Measurements from ENCODE around the gene NKIRAS2.

NKIRAS2 gene

DNA sequence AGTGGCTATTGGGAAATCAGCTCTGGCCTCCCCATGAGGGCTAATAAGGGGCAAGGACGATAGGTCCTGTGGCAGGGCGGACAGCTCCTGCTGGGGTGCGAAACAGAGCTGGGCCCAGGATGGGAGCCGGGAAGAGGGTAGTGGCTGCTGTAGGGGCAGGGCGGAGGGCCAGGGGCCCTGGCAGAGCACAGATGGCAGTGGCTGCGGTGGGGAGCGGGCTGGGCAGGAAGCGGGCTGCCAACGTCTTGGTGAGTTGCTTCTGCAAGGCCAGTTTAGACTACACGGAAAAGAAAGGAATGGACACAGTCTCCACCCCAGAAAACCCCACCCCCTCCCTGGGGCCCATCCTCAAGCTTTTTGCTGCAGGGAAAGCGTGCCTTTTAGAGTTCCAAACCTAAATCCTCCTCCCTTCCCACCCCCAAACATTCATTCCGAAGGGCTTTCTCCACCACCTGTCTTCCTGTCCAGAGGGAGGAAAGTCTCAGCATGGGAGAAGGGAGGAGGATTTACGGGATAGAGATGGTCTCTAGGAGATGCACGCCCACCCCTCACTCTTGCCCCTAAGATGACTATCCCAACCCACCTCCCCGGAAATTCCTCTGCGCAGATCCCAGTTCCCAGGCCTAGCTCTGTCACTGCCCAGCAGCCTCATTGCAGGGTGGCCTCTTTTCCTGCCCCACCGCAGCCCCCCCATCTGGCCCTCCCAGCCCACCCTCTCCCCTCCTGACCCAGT lies 7.1 kb downstream of the NKIRAS2 start:
- DNase-seq (ENCODE audit: low spot score) = no peak

- DNase-seq (ENCODE audit: low spot score) = no peak
These were observed 7.7 kb downstream of the NKIRAS2 start for GRCh38 chr17:42027590-42027889.

DNA sequence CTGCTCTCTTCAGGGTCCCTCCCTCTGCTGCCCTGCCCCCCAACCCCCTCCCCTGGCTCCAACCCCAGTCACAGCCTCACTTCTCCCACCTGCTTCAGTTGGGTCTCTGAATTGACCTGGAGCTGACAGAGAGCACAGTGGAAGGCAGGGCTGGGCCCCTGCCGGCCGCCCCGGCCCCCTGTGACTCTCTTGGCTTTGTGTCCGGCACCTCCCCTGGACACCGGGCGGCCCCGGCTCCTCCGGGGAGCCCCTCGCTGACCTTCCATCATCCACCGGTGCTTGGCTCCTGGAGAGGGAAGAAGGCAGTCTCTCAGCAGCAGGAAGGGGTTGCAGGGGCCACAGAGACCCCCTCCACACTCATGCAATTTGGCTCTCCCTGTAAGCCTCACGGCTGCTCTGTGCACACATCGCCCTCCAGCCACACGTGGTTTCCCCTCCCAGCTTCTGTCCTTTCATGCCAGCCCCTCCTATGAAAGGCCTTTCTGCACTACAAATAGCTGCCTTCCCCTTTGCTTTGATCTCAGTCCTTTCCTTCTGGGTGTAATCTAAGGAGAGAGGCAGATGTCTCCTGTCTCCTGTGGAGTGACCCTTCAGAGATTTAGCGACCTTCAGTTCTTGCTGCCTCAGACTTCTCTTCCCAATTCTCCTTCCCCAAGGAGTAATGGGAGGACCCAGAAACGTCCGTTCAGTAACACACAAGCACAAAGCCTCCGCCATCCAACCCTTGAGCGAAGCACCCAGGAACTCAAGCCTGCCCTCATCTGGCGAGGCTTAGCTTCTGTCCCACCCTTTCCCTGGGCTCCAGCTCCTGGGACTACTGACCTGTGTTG lies 8.3 kb downstream of the NKIRAS2 start:
- DNase-seq (ENCODE audit: low spot score) = no peak

DNA sequence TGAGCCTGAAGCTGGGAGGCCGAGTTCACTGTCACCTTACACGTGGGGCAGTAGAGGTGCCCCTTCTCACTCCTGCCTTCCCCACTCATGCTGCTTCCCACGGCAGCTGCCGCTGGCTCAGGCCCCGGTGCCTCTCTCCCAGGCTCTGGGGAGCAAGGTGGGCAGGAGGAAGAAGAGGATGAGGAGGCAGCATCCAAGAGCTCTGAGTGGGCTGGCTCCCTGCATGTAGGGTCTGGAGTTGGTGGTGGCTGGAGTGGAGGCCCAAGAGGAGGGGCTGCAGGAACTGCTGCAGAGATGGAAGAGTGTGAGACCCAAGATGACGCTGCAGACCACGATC lies 8.9 kb downstream of the NKIRAS2 start:
- no peak for DNase-seq (ENCODE audit: low spot score)

- no peak for DNase-seq (ENCODE audit: low spot score)
These were observed 11.7 kb downstream of the NKIRAS2 start for GRCh38 chr17:42031584-42031983.

- no peak for DNase-seq (ENCODE audit: low spot score)
These were observed 14.2 kb downstream of the NKIRAS2 start for GRCh38 chr17:42034059-42034458.

DNA sequence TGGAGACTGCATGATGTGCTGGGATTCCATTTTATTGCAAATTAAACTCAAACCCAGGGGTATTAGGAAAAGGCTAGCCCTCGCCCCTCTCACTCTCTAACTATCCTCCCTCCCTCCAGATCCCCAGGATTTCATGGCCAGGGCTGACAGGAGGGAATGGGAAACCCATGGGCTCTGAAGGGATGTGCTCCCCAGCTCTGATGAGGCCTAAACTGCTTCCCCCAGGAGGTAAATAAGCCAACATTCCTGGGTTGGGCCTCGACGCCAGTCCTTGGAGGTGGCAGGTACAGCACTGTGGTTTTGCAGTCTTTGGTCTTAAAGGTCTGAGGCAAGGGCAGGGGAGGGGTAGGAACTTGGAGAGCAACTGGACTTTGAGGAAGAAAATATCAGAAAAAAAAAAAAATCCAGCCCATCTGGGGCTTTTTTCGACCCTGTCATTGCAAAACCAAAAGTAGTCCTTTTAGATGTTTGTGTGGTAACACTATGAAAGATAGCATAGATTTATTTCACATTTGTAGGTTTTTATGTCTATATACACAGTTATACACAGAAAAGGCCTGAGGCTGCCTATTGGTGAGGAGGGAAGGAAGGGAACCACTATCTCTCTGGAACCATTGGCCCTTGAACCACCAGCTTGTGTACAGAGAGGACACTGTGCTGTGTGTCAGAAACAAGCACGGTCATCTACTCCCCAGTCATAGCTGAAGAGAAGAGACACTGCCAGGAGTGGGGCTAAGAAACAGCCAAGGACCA lies 18.5 kb downstream of the NKIRAS2 start:
- DNase-seq (ENCODE audit: low spot score) = no peak

DNA sequence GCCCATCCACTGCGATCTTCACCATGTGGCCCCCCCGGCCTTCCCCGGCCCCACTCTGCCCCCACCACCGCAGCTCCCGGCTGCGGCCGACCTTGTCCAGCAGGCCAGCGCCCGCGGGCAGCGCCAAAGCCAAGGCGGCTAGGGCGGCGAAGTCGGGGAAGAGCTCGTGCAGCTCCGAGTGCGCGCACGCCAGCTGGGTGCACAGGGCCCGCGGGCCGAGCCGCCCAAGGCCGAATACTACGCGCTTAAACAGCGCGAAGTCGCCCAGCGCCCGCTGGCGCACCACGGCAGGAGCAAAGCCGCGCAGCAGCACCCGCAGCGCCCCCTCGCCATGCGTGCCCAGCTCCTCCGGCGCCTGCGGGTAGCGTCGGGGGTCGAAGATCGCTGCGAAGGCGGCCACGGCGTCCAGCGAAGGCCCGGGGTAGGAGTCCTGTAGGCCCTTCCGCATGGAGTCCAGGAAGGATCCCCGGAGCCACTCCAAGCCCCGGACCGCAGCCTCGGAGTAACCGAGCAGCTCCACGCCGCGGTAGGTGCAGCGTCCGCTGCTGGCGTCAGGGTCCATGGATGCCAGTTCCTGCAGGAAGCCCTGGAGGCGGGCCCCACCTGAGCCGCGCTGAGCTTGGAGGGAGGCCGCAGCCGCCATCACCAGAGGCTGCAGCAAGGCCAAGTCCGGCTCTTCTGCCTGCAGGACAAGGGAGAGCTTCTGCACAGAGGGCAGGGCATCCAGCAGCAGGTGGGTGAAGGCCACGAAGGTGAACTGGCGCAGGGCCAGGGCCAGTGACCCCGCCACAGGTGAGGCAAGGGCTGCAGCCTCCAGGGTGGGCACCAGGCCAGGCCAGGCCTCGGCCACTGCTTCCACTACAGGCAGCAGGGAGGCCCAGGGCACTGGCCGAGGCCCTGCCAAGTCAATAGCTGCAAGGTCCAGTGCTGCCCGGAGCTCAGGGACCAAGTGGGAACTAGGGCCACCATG lies 20.2 kb downstream of the NKIRAS2 start:
- no peak for DNase-seq (ENCODE audit: low spot score)

DNA sequence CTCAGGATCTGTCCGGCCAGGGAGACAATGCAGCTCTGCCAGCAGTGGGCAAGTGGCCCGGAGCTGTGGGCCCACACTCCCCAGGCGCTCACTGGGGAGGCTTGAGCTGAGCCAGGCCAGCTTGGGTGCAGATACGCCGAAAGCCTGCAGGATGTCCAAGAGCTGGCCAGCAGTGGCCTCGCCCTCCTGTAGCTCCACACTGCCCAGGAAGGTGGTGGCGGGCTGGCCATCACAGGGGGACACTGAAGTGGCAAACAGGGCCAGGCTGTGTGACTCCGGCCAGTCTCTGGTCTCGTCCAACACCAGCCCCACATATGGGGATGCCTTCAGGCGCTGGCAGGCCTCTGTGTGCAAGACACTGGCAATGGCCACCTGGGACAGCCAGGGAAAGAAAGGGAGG lies 20.9 kb downstream of the NKIRAS2 start:
- no peak for DNase-seq (ENCODE audit: low spot score)

DNA sequence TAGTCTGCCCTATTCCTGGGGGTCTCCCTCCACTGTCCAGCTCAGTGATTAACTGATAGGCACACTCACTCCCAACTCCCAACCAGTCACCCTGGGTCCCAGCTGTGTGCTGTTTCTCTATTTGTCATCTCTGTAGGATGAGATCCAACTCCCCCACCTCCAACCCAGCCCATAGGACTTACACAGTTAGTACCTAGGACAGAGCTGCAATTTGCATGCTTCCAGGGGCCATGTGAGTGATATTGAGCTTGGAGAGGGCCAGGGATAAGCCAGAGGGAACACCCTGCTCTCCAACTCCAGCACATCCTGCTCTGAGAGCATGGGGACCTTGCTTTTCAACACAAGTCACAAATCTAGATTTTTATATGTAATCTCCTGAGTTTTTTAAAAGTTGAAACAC lies 21.7 kb downstream of the NKIRAS2 start:
- no peak for DNase-seq (ENCODE audit: low spot score)

DNA sequence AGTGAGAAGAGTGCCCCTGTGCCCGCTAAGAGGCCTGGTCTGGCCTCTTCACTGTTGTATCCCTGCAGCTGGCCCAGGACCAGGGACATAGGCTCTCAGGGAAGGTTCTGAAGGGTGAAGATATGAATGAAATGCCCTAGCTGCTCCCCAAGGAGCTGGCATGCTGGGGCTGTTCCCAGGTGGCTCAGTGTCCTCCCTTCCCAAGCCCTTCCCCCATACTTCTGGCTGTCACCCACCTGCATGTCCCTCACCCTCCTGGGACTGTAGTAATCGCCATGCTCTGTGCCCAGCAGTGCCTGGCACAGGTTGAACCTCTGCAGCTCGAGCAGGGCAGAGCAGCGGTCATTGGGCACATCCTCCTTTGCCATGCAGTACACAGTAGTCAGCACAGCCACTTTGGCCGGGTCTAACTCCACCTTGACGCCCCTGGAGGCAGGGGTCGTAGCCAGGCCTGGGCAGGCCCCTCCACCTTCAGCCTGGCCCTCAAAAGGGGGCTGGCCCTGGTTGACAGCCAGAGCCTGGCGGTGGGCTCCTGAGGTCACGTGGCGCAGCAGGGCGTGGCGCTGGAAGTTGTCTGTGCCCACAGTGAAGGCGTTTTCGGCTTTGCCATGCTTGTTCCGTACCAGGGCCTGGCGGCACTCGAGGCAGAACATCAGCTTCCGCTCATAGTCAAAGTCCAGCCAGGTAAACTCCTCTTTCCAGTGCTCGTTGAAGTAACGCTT lies 22.9 kb downstream of the NKIRAS2 start:
- DNase-seq (ENCODE audit: low spot score) = no peak

GRCh38 chr17:42045719-42046118 lies 25.8 kb downstream of the NKIRAS2 start:
- no peak for DNase-seq (ENCODE audit: low spot score)

- DNase-seq (ENCODE audit: low spot score) = no peak
These were observed 27.5 kb downstream of the NKIRAS2 start for GRCh38 chr17:42047343-42047742.

GRCh38 chr17:42049834-42050392 lies 30.0 kb downstream of the NKIRAS2 start:
- peak; percentile 15 for DNase-seq (ENCODE audit: low spot score)

GRCh38 chr17:42050393-42051012 lies 30.6 kb downstream of the NKIRAS2 start, which contains the start of gene C17orf113:
C17orf113 (minus strand) TSS chr17:42050601; CDS start chr17:42043376, 7,225 bp downstream.
- peak; percentile 75 for DNase-seq (ENCODE audit: low spot score)

DNA sequence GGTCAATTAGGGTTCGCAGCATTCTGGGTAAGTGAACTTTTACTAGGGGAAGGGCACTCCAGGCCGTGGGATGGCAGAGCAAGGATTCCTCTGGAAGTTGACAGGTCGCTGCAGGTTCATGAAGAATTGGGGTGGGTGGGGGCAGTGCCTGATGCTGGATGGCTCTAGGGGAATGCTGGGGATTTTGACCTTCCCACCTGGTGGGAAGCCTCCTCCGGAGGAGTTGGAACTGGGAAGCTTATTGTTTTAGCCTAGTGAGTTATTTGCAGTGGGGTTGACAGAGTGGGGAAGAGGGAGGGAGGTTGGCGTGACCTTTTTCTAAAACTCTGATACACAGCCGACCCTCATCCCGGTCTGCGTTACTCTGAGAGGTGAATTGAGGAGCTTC lies 31.1 kb downstream of the NKIRAS2 start:
- no peak for DNase-seq (ENCODE audit: low spot score)

DNA sequence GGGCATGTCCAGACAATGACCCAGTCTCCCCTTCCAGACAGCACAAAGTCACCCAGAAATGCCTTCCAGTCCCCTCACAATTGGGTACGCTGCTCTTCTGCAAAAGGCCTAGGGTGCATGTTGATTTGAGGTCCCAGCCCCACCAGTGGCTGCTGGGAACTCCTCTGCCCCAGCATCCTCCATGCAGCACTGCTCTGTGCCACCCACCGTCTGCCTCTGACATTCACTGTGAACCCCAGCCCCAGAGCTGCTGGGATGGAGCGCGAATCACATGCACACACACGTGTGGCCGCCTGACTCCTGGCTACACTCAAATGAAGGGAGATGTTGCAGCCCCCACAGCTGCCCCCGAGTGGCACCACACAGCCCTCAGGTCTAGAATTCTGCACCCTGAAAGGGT lies 31.8 kb downstream of the NKIRAS2 start:
- DNase-seq (ENCODE audit: low spot score) = no peak

- DNase-seq (ENCODE audit: low spot score) = no peak
These were observed 32.5 kb downstream of the NKIRAS2 start for GRCh38 chr17:42052346-42052877.

- no peak for DNase-seq (ENCODE audit: low spot score)
These were observed 34.0 kb downstream of the NKIRAS2 start for GRCh38 chr17:42053731-42054500.

Data from LoVo (cell line).